ENCODE results near the gene SCUBE2. TPM values are rescaled to one million over a fixed set of nuclear protein-coding genes. Genes with fewer than 3 reads are reported as not detected.

SCUBE2 gene
- total and polyA plus RNA-seq, 12 donors, result 1.9 to 47.6 (median 4.1) TPM

DNA sequence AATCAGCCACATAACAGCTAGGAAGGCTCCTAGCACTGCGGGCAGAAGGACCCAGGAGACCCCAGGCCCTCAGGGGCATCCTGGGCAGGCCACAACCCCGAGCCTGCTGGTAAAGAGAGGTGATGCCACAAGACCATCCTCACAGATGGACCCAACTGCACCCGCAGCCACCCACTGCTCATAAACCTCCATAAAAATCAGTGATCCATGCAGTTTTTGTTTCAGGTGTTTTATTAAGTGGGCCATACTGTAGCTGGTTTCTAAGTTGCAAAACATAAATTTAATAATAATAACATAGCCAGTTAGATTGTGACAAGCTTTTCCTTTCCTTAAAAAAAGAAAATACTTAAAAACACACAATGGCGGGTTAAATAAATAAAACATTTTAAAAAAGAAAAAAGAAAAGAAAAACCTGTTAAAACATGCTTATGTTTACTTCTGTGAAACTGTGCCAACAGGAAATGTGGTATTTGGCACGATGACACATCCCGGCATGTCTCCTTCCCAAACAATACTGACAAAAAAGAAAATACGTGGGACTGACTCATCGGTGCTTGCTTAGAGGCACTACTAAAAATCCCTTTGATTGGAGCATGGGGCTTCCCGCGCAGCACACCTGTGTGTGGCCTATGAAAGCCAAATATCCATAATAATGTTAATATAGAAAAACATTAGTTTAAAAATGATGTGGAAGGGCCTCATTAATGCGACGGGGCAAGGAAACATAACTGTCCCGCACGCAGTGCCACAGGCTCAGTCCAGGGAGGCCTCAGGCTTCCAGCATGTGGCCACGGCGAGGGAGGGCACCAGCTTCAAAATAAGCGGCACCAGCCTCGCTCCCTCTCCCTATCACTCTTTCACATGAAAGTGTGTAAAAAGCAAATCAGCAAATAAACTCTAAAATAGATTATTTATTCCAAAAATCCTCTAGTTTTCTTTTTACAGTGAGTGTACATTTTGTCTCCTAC lies 47.5 kb upstream of the SCUBE2 start:
- Histone ChIP-seq H3K27me3 (no peaks in the 10 kb centered on the region), H3K4me1 (replicated peaks in 1 of 2) (peaks cover 0 to 38% of the 10 kb centered on the region in 2 donors), H3K27ac (peak overlapping the region in 3 of 5 donors; percentile 24 to 79 (median 76)), H3K36me3 (replicated peaks in 1 of 2) (peaks cover 0 to 29% of the 10 kb centered on the region in 2 donors), H3K4me3 (no peak overlapping the region), H3K9me3 (replicated peaks in 1 of 3) (no peaks in the 10 kb centered on the region)
- TF ChIP-seq, protein P1, sequence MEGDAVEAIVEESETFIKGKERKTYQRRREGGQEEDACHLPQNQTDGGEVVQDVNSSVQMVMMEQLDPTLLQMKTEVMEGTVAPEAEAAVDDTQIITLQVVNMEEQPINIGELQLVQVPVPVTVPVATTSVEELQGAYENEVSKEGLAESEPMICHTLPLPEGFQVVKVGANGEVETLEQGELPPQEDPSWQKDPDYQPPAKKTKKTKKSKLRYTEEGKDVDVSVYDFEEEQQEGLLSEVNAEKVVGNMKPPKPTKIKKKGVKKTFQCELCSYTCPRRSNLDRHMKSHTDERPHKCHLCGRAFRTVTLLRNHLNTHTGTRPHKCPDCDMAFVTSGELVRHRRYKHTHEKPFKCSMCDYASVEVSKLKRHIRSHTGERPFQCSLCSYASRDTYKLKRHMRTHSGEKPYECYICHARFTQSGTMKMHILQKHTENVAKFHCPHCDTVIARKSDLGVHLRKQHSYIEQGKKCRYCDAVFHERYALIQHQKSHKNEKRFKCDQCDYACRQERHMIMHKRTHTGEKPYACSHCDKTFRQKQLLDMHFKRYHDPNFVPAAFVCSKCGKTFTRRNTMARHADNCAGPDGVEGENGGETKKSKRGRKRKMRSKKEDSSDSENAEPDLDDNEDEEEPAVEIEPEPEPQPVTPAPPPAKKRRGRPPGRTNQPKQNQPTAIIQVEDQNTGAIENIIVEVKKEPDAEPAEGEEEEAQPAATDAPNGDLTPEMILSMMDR (IDR thresholded peaks at IDR 0.05), result no peak
- peak; percentile 39 to 76 (median 67) for DNase-seq
- 51 to 53% (median 53%) methylated on average over 16 to 18 of the region's 18 CpGs for WGBS, 4 donors
- intact Hi-C loops (cut with DNase I), result loop anchor here (5.0 kb wide), 2 partner anchors 122 to 227 kb away; partner anchors contain the start of gene AKIP1 (in 1 of the 2)

GRCh38 chr11:9138133-9138453 lies 46.7 kb upstream of the SCUBE2 start:
- peaks cover 0 to 21% of the 10 kb centered on the region in 2 donors for H3K36me3 ChIP-seq (replicated peaks in 1 of 2)

GRCh38 chr11:9137293-9138132 lies 46.1 kb upstream of the SCUBE2 start:
- Histone ChIP-seq H3K4me3 (no peak overlapping the region), H3K27me3 (no peaks in the 10 kb centered on the region), H3K36me3 (replicated peaks in 1 of 2) (peaks cover 0 to 17% of the 10 kb centered on the region in 2 donors), H3K27ac (peak overlapping the region in 4 of 5 donors; percentile 56 to 80 (median 66)), H3K9me3 (replicated peaks in 1 of 3) (no peaks in the 10 kb centered on the region), H3K4me1 (replicated peaks in 1 of 2) (peaks cover 0 to 34% of the 10 kb centered on the region in 2 donors)
- WGBS, 4 donors, result 11 to 20% (median 17%) methylated on average over 9 to 10 of the region's 10 CpGs
- TF ChIP-seq POLR2A (IDR thresholded peaks at IDR 0.05), result no peak
- TF ChIP-seq, protein P1 (IDR thresholded peaks at IDR 0.05), result peak; percentile 92 to 96 (median 94)
- intact Hi-C loops (cut with DNase I), result loop anchor here (5.0 kb wide), 2 partner anchors 120 to 225 kb away; partner anchors contain the start of gene AKIP1 (in 1 of the 2)
- DNase-seq, result peak; percentile 69 to 92 (median 84)

More at GRCh38 chr11:9138133-9138453, 46.7 kb upstream of the SCUBE2 start:
- H3K9me3 ChIP-seq (replicated peaks in 1 of 3), result no peaks in the 10 kb centered on the region
- no peaks in the 10 kb centered on the region for H3K27me3 ChIP-seq
- no peak for TF ChIP-seq POLR2A (IDR thresholded peaks at IDR 0.05)
- TF ChIP-seq, protein P1 (IDR thresholded peaks at IDR 0.05), result peak in 1 of 6 experiments; percentile 14
- 62 to 80% (median 72%) methylated on average over 3 of the region's 3 CpGs for WGBS, 4 donors
- peak overlapping the region in 2 of 5 donors; percentile 31 to 49 for H3K27ac ChIP-seq
- H3K4me1 ChIP-seq (replicated peaks in 1 of 2), result peaks cover 0 to 38% of the 10 kb centered on the region in 2 donors
- H3K4me3 ChIP-seq, result no peak overlapping the region
- intact Hi-C loops (cut with DNase I), result loop anchor here (5.0 kb wide), 2 partner anchors 121 to 226 kb away; partner anchors contain the start of gene AKIP1 (in 1 of the 2)
- no peak for DNase-seq
